Hematopoietic multipotent progenitor cell treated with erythropoietin and hydrocortisone succinate and interleukin-3 and kit ligand, for 4 days (in vitro differentiated cells): ENCODE results near the gene ITGBL1.

Source experiments
- DNase-seq: peaks from one replicate; pipeline ENCODE4 v3.0.0-alpha.2; 2015

The ITGBL1 gene

DNA sequence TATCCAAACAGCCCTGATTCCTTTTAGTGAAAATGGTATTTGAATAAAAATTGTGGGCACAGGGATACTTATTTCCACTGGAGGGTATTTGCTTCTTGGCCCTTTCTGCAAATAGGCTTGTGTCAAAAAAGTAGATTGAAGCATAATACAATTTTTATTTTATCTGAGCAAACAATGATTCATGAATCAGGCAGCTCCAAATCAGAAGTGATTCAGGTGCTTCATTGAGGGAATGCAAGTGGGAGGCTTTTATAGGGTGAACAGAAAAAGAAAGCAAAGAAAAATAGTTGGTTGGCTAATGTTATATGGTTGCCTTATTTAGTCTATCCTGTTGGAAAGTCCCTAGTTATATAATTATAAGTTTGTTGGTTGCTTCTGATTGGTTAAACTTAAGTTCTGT is 117.9 kb downstream of the ITGBL1 start:
- no peak for DNase-seq

DNA sequence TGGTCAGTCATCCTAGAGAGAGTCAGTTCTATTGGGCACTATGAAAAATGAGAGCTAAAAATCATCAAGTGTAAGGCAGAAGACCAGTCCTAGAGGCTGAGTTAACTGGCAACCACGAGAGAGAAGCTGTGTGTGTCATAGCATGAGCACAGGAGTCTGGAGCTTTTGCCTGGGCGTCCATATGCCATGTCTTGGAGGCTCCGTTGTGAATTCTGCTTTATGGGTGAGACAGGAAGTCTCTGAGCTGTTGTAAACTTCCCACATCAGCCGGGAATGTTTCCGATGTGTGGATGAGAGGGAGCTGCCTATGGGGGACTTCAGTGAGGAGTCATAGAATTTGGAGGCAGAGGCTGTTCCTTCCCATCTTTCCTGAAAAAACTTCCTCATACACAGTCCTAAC is 120.0 kb downstream of the ITGBL1 start:
- no peak for DNase-seq

DNA sequence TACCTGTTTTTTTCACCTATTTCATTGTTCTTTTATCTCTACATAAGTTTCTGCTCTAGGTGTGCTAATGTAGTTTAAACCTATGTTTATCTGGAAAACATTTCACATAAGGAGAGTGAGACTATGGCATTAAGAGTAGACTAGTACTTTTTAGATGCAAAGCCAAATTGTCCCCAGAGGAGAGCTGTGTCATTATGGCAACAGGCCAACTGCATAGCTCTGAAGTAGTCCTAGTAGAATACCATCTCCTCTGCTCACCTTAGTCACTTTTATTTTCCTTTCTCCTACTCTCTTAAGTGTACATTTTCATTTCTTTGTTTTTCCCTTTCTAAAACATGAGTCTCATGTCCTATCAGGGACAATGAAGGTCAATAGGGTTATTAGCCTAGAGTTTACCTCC is 123.1 kb downstream of the ITGBL1 start:
- DNase-seq = peak; percentile 6

DNA sequence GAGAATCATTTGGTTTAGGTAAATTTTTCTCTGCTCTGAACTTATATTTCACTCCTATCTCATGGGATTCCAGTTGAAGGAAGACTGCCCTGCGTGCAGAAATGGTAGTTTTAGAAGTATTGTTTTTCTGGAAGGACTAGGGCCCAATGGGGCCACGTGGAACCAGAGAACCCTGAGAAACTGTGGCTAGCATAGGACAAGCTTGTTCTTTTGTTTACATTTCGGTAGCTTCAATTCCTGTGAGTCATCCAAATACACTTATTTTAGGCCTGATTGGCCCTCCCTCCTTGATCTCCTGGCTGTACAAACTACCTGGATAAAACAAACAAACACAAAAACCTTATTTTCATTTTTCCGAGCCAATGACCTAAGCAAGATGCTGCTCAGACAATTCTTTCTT is 124.0 kb downstream of the ITGBL1 start:
- no peak for DNase-seq

DNA sequence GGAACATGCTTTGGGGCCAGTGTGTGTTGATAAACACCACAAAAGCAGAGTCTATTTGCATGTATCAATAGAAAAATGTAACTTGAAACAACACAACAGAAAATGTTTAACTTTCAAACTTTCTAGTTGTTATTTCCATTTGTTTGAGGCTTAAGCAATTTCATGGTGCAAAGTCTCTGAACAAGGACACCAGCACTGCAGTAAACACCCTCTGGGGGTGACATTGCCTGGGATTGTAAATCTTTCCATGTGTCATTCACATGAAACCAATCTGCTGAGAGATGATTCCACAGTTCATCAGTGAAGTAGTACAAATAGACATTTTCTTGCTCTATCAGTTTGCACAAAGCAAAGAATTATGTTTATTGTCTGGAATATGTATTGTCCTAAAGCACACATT is 124.5 kb downstream of the ITGBL1 start:
- DNase-seq = no peak

DNA sequence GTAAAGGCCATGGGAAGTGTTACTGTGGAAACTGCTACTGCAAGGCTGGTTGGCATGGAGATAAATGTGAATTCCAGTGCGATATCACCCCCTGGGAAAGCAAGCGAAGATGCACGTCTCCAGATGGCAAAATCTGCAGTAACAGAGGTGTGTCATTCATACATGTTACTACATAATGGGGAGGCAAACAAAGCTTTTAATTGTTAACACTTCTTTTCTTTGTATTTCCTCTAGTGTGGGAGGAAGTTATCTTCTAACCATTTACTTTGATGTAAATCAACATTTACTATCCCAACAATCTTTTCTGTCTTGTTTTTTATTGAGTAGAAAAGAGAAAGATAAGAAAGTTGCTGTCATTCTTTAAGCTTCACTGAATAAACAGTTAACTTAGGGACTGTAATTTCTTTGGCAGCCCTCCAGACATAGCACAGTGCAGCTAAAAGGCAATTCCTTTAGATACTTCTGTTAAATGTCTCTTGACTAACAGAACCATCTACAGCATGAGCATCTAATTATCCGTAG is 126.9 kb downstream of the ITGBL1 start:
- peak; percentile 4 for DNase-seq

DNA sequence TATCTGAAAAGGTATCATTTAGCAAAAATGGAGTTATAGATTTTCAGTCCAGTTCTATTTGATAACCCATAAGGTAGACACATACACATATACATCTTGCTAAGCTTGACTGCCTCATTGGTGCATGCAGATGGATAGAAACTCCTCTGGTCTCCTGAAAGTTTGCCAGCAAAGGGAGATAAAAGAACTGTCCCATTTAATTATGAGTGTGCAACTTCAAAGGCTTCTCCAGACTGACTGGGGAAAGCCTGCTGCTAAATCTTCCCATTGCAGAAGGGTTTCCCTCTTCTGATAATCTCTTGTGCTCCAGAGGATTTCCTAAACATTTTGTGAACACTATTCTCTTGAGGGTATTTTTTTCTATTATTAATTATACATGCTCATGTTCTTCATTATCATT is 131.9 kb downstream of the ITGBL1 start:
- no peak for DNase-seq

DNA sequence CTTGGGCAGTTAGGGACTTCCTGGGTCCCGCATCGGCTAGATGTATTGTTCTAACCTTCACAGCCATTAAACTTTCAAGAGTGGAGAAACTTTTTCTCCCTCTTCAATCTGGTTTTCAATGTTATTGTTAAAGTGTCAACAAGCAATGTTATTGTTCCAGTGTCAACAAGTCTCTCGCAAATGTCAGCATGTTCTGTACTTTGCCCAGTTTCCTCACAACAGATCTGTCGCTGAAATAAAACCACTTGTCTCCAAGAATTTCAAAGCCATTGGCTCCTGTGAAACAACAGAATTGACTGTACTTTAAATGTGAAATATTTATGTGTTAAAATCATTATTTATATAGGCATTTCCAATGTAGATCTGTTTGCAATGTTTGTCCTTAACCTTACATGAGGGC is 138.0 kb downstream of the ITGBL1 start:
- DNase-seq = no peak

DNA sequence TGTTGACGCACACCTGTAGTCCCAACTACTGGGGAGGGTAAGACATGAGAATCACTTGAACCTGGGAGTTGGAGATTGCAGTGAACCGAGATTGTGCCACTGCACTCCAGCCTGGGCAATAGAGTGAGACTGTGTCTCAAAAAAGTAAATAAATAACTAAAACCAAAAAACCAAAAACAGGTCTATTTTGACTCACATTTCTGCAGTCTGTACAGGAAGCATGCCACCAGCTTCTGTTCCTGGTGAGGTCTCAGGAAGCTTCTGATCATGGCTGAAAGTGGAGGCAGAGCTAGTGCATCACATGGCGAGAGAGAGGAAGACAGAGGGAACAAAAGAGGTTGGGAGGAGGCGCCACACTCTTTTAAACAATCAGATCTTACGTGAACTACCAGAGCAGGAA is 142.5 kb downstream of the ITGBL1 start:
- no peak for DNase-seq

DNA sequence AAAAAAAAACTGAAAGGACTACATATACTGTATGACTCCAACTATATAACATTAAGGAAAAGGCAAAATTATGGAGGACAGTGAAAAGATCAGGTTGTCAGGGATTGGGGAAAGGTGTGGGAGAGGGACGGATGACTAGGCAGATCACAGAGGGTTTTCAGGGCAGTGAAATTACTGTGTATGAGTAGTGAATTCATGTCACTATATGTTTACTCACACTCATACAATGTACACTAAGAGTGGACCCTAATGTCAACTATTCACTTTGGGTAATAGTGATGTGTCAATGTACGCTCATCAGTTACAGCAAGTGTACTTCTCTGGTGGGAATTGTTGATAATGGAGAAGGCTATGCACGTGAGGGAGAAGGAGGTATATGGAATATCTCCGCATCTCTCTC is 144.3 kb downstream of the ITGBL1 start:
- DNase-seq = no peak

DNA sequence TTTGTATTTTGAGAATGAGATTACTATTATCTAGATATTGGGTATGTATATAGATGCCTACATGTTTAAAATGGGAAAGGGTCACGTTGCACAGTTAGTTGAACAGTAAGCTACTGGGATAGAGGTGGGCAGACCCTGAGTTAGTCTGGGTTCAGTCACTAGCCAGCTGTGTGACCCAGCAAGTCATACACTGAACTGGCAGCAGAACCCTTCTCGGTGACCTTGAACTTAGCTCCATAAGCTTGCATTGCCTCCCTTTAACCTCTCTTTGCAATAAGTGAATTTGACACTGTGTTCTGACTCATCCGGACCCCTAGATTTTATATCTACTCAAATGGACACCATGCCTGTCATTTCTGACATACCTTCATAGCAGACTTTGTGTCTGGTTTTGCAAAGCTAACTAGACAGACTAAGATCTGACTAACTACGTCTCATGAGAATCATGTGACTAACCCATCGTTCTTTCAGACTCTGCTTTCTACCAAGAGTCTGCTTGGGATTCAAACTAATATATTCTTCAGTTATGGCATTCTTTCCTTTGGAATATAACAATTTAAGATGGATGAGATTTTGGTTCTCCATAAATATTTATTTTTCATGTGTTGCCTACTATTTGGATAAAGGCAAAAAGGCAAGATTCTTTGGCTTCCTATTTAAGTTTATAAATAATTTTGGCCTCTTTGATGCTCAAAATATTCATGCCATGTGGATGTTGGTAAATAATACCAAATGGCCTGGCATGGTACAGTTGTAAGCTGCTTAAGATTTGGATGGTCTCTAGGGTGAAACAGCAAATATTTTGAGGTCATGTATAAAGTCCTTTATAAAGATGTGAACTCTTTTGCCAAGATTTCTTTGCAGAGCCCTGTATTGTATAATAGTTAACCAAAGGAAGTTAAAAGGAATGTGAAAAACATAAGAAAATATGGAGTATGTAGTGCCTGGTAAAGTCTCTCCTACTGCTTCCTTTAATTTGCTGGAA is 159.3 kb downstream of the ITGBL1 start:
- DNase-seq = no peak

DNA sequence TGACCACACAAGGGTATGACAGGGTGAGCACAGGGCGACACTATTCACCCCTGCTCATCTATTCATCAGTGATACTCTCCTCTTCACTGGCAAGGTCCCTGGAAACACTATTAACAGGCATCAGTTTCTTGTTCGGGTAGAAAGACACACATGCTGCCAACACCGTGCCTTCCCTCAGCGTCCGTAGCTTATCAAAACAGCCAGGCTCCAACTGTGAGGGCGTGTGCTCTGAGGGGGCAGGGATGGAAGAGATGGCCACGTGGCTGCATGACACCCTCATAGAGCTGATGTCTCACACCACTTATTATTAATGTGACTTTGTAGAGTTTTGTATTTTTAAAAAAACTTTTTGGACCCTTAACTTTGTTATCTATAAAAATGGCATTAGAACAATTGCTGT is 160.3 kb downstream of the ITGBL1 start:
- DNase-seq = peak; percentile 94

DNA sequence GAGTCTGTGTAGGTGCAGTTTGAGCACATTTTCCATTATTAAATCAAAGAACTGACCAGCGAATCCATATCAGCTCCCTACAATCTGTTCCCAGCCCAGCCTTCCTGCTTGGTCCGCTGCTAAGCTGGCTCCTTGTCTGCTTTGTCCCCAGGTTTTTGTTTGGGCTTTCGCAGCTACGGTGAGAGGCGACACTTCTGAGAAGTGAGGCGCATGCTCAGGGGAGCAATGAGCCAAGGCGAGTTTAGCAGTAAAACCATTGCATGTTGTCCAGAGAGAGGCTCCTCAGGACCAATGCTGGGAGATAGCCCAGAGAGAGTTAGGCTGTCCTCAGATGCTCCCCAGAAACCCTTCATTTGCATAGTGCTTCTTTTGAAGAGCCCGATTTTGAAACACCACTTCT is 162.0 kb downstream of the ITGBL1 start:
- DNase-seq = no peak

DNA sequence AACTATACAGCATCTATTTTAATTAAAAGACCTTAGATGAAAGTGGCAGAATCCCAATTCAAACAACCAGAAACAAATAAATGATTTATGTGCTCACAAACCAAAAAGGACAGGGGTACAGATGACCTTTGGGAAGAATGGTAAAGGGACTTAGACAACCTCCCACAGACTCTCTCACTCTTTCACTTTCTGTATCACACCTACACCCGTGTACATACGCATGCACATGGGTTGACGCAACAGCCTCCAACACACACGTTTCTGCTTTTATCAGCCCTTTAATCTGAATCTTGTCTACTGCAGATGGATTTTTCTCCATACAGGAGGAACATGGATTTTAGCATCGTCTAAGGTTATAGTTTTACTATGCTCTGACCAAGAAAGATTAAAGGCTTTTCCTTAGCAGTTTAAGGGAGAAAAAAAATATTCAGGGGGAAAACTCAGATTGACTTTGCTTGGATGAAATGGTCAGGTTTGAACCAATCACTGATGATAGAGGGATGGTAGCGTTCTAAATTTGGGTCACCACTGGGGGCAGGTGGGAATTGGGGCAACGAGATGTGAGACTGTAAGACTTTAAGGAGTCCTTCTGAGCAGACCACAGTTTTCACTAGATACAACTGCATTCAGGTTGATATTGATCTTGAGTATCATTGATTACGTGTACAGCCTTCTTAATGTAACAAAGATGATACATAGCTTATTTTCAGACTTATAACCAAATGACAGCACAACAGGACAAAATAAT is 166.1 kb downstream of the ITGBL1 start:
- DNase-seq = no peak

DNA sequence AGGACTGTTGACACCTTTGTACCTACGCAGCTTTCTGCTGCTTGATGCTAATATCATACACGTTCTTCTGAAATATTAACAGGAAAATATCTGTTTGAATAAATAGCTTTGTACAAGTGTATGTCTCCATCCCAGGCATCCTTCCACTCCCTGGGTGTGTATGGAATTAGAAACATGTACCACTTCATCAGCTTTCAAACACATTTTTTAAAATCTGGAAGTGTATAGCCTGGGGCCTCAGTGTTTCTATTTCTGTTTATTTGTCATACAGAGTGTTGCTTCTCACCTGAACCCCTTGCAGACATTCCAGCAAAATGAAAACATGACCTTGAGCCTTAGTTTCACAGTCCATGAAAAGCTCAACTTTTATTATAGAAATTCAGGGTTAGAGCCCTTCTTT is 168.6 kb downstream of the ITGBL1 start:
- no peak for DNase-seq

DNA sequence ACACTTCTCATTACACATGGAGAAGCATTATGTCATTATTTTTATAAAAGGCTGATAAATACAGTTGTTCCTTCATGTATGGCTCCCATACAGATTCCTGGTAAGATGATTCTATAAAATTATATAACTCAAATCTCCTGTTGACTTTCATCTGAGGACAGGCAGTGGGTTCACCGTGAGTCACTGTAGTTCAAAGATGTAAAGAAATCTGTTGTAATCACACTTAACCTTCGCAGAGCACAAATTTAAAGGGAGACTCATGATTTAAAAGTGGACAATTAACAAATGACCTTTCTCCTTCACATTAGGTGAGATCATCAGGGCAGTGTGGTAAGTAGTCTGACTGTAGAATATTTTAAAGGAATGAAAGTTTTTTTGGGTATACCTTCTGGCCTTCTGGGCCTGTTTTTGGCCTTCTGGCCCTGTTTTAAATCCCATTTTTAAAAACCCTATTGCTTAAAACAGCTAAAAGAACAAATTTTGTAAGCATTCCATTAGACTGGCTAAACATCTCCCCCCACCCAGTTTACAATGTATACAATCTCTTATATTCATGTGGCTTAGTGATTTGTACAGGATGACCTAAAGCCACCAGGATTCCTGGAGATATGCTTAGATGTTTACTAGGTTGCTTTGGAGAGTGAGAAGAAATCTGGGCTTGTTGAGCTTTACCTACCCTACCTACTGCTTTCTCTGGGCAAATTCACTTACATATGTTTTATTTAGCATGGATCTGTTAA is 171.2 kb downstream of the ITGBL1 start:
- no peak for DNase-seq

DNA sequence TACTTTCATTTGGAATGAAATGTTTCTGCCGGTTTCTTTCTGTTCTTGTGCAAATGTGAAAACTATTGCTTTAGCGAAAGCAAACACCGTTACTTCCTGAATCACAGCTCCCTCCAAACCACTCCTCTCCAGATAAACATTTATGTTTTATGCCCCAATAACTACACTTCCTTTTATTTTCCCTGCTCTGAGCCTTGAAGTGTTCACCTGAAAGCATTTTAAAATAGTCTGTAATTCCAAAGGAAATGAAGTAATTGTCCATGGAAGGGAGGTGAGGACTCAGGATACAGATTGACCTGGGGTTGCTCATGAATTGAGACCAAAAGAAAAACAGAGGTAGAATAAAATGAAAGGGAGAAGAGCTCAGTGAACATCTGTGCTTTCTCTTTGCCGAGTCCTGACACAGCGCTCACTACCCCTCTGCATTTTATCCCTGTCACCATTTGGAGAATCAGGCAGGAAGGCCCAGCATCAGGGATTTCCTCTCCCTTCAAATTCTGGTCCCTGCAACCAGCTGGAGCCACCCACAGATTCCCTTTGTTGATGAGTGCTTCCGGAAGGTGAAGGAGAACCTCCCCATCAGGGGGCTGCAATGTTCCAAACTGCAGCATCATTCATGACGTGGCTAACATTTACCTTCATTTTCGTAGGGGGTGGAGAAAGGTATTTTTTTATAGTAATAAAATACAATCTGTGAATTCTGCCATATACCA is 171.9 kb downstream of the ITGBL1 start:
- peak; percentile 7 for DNase-seq

DNA sequence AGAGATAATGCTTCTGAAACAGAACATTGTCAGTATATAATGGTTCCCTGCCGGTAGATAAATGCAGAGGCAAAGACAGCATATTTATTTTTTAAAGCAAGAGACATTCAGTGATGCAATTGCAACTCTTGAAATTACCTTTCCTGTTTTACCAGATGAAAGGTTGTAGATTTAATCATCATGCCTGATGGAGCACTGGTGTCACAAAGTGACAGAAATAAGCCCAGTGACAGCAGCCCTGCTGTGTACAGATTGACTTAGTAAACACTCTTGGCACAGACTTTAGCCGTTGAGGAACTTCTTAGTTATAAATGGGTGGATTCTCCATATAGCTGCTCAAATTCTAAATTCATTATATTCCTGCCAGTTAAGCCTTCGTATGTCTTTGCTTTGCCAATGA is 172.5 kb downstream of the ITGBL1 start:
- no peak for DNase-seq

DNA sequence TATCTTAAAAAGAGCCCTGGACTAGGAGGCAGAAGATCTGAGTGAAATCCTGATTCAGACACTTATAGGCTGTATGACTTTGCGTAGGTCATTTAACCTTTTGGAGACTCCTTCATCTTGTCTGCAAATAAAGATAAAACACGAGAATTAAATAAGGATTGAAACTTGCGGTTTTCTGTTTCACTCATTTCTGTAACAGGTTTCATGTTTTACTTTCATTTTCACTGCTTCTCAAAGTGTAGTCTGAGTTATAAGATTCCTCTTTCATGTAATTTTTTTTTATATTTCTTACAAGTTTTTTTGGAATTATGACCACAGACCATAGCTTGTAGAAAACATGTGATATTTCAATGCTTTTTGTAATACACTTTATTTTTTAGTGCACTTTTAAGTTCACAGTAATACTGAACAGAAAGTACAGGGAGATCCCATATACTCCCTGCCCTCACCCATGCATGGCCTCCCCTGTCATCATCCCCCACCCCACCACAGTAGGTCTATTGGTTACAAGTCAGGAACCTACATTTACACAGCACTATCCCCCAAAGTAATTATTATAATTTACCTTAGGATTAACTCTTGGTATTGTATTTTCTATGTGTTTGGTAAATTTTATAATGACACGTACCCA is 174.6 kb downstream of the ITGBL1 start:
- peak; percentile 70 for DNase-seq

DNA sequence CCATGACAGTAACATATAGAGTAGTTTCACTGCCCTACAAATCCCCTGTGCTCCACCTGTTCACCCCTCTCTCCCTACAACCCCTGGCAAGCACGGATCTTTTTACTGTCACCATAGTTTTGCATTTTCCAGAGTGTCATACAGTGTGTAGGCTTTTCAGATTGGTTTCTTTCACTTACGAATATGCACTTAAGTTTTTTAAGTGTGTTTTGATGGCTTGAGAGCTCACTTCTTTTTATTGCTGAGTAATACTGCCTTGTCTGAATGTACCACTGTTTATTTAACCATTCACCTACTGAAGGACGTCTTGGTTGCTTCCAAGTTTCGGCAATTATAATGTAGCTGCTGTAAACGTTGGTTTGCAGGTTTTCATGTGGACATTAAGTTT is 175.1 kb downstream of the ITGBL1 start:
- no peak for DNase-seq

DNA sequence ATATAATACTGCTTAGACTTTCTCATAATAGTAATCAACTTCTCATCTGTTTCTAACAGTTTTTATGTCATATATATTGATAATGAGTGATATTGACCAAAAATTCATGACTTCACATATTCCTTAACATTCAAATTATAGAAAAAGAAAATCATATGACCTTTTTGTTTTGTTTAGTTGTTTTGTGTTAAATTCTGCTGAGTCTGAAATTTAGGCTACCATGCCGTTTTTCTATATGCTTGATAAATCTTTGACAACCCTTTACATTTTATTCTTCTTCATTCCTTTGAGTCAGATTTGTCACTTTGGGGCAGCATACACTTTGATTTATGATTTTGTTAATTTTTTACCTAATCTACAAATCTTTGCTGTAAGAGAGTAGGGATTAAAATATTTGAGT is 176.4 kb downstream of the ITGBL1 start:
- no peak for DNase-seq

DNA sequence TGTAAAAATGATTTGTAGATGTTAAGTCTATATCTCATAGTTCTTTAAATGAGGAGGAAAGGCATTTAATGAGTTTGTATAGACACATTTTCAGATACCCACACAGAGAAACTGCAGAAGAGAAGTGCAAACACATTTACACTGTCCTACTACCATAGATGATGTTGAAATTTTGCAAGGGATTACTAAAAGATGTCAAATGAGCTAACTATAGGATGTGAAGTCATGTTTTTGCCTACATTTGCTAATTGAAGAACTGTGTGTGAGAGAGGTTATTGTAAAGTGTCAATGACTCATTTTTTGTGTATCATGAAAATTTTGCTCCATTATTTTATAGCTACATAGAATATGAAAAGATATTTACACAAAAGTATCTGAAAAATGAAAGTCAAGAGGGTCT is 178.9 kb downstream of the ITGBL1 start:
- DNase-seq = no peak
